Measurements from ENCODE around the gene ATL3. TPM values are rescaled to one million over a fixed set of nuclear protein-coding genes. Genes with fewer than 3 reads are reported as not detected.
A peak's percentile ranks its signal among the peaks of the same experiment; 100 is the strongest.
"Not testable (repeated sequence)": the region's sequence is repeated elsewhere in the genome, so short reads cannot be mapped to it uniquely, and the experiment has no call there.

ATL3 gene
- total RNA-seq, 5 donors from 2014 or later (not counting 1 experiment from before 2014, with no cell fraction given): 27.4 to 43.7 (median 37.6) TPM

DNA sequence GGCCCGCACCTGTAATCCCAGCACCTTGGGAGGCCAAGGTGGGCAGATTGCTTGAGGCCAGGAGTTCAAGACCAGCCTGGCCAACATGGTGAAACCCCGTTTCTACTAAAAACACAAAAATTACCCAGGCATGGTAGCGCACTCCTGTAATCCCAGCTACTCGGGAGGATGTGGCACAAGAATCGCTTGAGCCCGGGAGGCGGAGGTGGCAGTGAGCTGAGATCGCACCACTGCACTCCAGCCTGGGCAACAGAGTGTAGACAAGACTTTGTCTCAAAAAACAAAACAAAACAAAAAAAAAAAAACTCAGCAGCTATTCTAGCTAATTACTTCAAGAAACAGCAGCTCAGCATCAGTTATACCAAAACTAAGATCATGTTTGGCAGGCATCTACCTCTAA, 32.7 kb downstream of the ATL3 start:
- not testable (repeated sequence) for ATAC-seq (replicated peaks in 1 of 4); H3K27ac ChIP-seq (ENCODE audit: low read length); H3K27me3 Mint-ChIP-seq; H3K4me3 Mint-ChIP-seq; H3K4me3 ChIP-seq (ENCODE audit: control insufficient read depth in 1 of 2, extremely low read depth in 1 of 2, low read length in 1 of 2); DNase-seq; H3K27me3 ChIP-seq (replicated peaks in 1 of 2; ENCODE audit: control insufficient read depth in 2 of 2, extremely low read depth in 1 of 2, insufficient read depth in 2 of 2, low read length in 1 of 2); H3K4me1 ChIP-seq (ENCODE audit: control insufficient read depth in 1 of 2, extremely low read depth in 1 of 2, insufficient read depth in 2 of 2, low read length in 2 of 2); H3K9me3 ChIP-seq; H3K9me3 Mint-ChIP-seq
- 98% methylated on average over 6 of the region's 8 CpGs for WGBS (ENCODE audit: insufficient coverage)
- H3K36me3 ChIP-seq (ENCODE audit: control insufficient read depth in 2 of 2, extremely low read depth in 1 of 2, insufficient read depth in 1 of 2, low read length in 1 of 2): peaks cover 0 to 27% of the 10 kb centered on the region in 2 donors
- Mint-ChIP-seq H3K27ac (peak overlapping the region in 1 of 2 donors; percentile 28), H3K4me1 (peaks cover 5 to 14% (median 12%) of the 10 kb centered on the region in 3 donors), H3K36me3 (peaks cover 27% of the 10 kb centered on the region)
- POLR2A ChIA-PET: interaction anchor here in 1 of 2 donors (0.6 kb wide), 2 partner anchors 16 to 164 kb away, joined by 3 read pairs; no protein-coding TSS in a partner anchor
- CTCF ChIA-PET: interaction anchor here (0.9 to 7.9 kb wide), 11 partner anchors 9 to 160 kb away, joined by 3 to 108 read pairs (median 4); partner anchors contain the start of gene RTN3 (in 1 of the 2)

DNA sequence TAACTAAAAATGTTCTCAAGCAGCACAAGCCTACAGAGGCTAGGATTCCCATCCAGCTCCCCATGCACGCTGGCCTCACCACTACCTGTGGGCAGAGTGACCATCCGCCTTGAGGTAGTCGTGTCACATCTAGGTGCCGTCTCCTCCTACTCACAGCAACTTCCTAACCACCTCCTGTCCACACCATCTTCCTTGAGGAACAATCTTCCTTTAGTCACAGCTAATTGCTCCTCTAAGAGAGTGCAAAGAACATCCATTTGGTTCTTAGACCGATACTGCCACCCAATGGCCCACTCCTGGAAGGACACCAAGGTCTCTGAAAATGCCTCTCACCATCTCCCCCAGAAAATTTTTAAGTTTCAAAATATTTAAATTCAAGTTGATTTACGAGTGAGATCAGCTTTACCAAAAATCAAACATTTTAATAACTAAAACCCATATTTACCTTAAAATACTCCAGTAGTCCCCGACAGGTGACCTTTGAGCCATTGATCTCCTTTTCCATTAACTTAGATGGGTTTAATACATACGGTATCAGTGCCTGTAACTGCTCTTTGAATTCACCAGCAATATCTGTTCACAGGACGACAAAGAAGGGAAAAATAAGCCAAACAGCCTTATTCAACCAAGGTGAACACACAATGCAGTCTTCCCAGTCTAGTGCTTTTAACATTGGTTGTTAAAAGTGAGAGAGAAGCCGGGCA, 35.3 kb downstream of the ATL3 start:
- ChIA-PET CTCF (interaction anchor here (0.7 to 7.9 kb wide), 6 partner anchors 118 to 729 kb away, joined by 3 to 108 read pairs (median 5); no protein-coding TSS in a partner anchor), POLR2A (no interaction called here)
- Histone ChIP-seq H3K4me1 (ENCODE audit: control insufficient read depth in 1 of 2, extremely low read depth in 1 of 2, insufficient read depth in 2 of 2, low read length in 2 of 2) (peaks cover 0 to 2% of the 10 kb centered on the region in 2 experiments), H3K9me3 (no peaks in the 10 kb centered on the region), H3K27me3 (replicated peaks in 1 of 2; ENCODE audit: control insufficient read depth in 2 of 2, extremely low read depth in 1 of 2, insufficient read depth in 2 of 2, low read length in 1 of 2) (no peaks in the 10 kb centered on the region), H3K4me3 (ENCODE audit: control insufficient read depth in 1 of 2, extremely low read depth in 1 of 2, low read length in 1 of 2) (no peak overlapping the region), H3K36me3 (ENCODE audit: control insufficient read depth in 2 of 2, extremely low read depth in 1 of 2, insufficient read depth in 1 of 2, low read length in 1 of 2) (peaks cover 0 to 24% of the 10 kb centered on the region in 2 donors), H3K27ac (ENCODE audit: low read length) (no peak overlapping the region)
- Mint-ChIP-seq H3K36me3 (peaks cover 28% of the 10 kb centered on the region), H3K27me3 (no peaks in the 10 kb centered on the region), H3K4me3 (no peak overlapping the region), H3K4me1 (peaks cover 5 to 15% (median 12%) of the 10 kb centered on the region in 3 donors), H3K27ac (peak overlapping the region in 1 of 2 donors; percentile 8), H3K9me3 (no peaks in the 10 kb centered on the region)
- DNase-seq (peak; percentile 31 to 84 (median 66)), ATAC-seq (replicated peaks in 1 of 4) (peak; percentile 66 to 79 (median 74))
- 80% methylated on average over 6 of the region's 10 CpGs for WGBS (ENCODE audit: insufficient coverage)

DNA sequence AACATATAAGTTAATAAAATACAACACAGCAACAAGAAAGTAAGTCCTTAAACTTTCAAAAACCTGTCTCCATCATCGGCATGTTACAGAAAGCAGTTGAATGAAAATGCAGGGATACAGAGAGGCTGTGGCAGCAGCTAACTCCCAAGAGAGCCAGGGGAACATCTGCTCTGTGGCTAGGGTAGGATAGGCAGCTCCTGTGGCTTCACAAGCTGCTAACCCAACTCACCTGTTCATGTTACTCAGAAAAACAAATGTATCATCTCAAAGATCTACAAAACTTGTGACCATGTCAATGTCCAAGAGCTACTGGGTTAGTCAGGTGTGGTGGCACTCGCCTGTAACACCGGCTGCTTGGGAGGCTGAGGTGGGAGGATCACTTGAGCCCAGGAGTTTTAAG, 41.8 kb downstream of the ATL3 start:
- no peak for DNase-seq
- Mint-ChIP-seq H3K27ac (no peak overlapping the region), H3K27me3 (no peaks in the 10 kb centered on the region), H3K36me3 (peaks cover 33% of the 10 kb centered on the region), H3K4me3 (no peak overlapping the region), H3K4me1 (peaks cover 0 to 3% (median 0%) of the 10 kb centered on the region in 3 donors), H3K9me3 (no peaks in the 10 kb centered on the region)
- WGBS (ENCODE audit: insufficient coverage): no CpG with 5 or more reads among the region's 3 CpGs
- Histone ChIP-seq H3K4me3 (ENCODE audit: control insufficient read depth in 1 of 2, extremely low read depth in 1 of 2, low read length in 1 of 2) (no peak overlapping the region), H3K27me3 (replicated peaks in 1 of 2; ENCODE audit: control insufficient read depth in 2 of 2, extremely low read depth in 1 of 2, insufficient read depth in 2 of 2, low read length in 1 of 2) (no peaks in the 10 kb centered on the region), H3K27ac (ENCODE audit: low read length) (no peak overlapping the region), H3K36me3 (ENCODE audit: control insufficient read depth in 2 of 2, extremely low read depth in 1 of 2, insufficient read depth in 1 of 2, low read length in 1 of 2) (peaks cover 0 to 39% of the 10 kb centered on the region in 2 donors), H3K9me3 (no peaks in the 10 kb centered on the region), H3K4me1 (ENCODE audit: control insufficient read depth in 1 of 2, extremely low read depth in 1 of 2, insufficient read depth in 2 of 2, low read length in 2 of 2) (no peaks in the 10 kb centered on the region)
- no peak for ATAC-seq (replicated peaks in 1 of 4)
- POLR2A ChIA-PET: interaction anchor here in 1 of 2 donors (0.6 kb wide), 1 partner anchor 78 kb away, joined by 5 read pairs; no protein-coding TSS in a partner anchor
- CTCF ChIA-PET: interaction anchor here (0.9 to 1.1 kb wide), 2 partner anchors 9 to 150 kb away, joined by 3 to 4 read pairs; no protein-coding TSS in a partner anchor

DNA sequence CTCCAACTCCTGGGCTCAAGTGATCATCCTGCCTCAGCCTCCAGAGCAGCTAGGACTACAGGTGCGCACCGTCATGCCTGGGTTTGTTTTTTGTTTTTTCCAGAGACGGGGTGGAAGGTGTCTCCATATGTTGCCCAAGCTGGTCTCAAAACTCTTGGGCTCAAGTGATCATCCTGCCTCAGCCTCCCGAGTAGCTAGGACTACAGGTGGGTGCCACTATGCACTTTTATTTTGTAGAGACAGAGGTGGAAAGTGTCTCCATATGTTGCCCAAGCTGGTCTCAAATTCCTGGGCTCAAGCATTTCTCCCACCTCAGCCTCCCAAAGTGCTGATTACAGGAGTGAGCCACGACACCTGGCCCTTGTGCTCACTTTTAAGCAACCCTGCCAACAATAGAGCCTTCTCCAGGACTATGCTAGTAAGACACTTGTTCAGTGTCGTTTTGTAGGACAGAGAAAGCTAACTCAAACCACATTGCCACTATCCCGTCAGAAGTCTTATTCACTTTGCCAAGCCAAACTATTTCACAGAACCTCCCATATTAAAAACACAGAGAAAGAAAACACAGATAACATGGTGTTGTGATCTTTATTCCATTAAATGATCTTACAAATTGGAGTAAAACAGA, 47.5 kb downstream of the ATL3 start:
- DNase-seq: no peak
- peaks cover 4% of the 10 kb centered on the region for H3K36me3 Mint-ChIP-seq
- Histone ChIP-seq H3K27ac (ENCODE audit: low read length) (no peak overlapping the region), H3K9me3 (no peaks in the 10 kb centered on the region), H3K36me3 (ENCODE audit: control insufficient read depth in 2 of 2, extremely low read depth in 1 of 2, insufficient read depth in 1 of 2, low read length in 1 of 2) (peaks cover 0 to under 1% of the 10 kb centered on the region in 2 donors), H3K4me1 (ENCODE audit: control insufficient read depth in 1 of 2, extremely low read depth in 1 of 2, insufficient read depth in 2 of 2, low read length in 2 of 2) (peaks cover 0 to 3% of the 10 kb centered on the region in 2 experiments), H3K27me3 (replicated peaks in 1 of 2; ENCODE audit: control insufficient read depth in 2 of 2, extremely low read depth in 1 of 2, insufficient read depth in 2 of 2, low read length in 1 of 2) (no peaks in the 10 kb centered on the region), H3K4me3 (ENCODE audit: control insufficient read depth in 1 of 2, extremely low read depth in 1 of 2, low read length in 1 of 2) (no peak overlapping the region)
- peaks cover 4 to 12% (median 8%) of the 10 kb centered on the region in 3 donors for H3K4me1 Mint-ChIP-seq
- H3K4me3 Mint-ChIP-seq: no peak overlapping the region
- WGBS (ENCODE audit: insufficient coverage): 82% methylated on average over 4 of the region's 7 CpGs
- H3K9me3 Mint-ChIP-seq: no peaks in the 10 kb centered on the region
- CTCF ChIA-PET: interaction anchor here in 1 of 2 donors (1.0 kb wide), 1 partner anchor 9 kb away, joined by 3 read pairs; no protein-coding TSS in a partner anchor
- no peaks in the 10 kb centered on the region for H3K27me3 Mint-ChIP-seq
- ATAC-seq (replicated peaks in 1 of 4): no peak
- POLR2A ChIA-PET: interaction anchor here in 1 of 2 donors (0.7 kb wide), 1 partner anchor 26 kb away, joined by 3 read pairs; no protein-coding TSS in a partner anchor
- no peak overlapping the region for H3K27ac Mint-ChIP-seq

- Histone ChIP-seq H3K9me3 (no peaks in the 10 kb centered on the region), H3K4me3 (ENCODE audit: control insufficient read depth in 1 of 2, extremely low read depth in 1 of 2, low read length in 1 of 2) (no peak overlapping the region), H3K27me3 (replicated peaks in 1 of 2; ENCODE audit: control insufficient read depth in 2 of 2, extremely low read depth in 1 of 2, insufficient read depth in 2 of 2, low read length in 1 of 2) (no peaks in the 10 kb centered on the region), H3K36me3 (ENCODE audit: control insufficient read depth in 2 of 2, extremely low read depth in 1 of 2, insufficient read depth in 1 of 2, low read length in 1 of 2) (no peaks in the 10 kb centered on the region), H3K4me1 (ENCODE audit: control insufficient read depth in 1 of 2, extremely low read depth in 1 of 2, insufficient read depth in 2 of 2, low read length in 2 of 2) (peaks cover 0 to 3% of the 10 kb centered on the region in 2 experiments), H3K27ac (ENCODE audit: low read length) (no peak overlapping the region)
- DNase-seq (no peak), ATAC-seq (replicated peaks in 1 of 4) (no peak)
- ChIA-PET CTCF (interaction anchor here (0.8 to 1.0 kb wide), 2 partner anchors 10 to 142 kb away, joined by 3 read pairs; no protein-coding TSS in a partner anchor), POLR2A (interaction anchor here (0.6 to 0.7 kb wide), 4 partner anchors 17 to 404 kb away, joined by 3 read pairs; no protein-coding TSS in a partner anchor)
- H3K27ac Mint-ChIP-seq: no peak overlapping the region
- no peaks in the 10 kb centered on the region for H3K9me3 Mint-ChIP-seq
- H3K4me3 Mint-ChIP-seq: no peak overlapping the region
- no peaks in the 10 kb centered on the region for H3K36me3 Mint-ChIP-seq
- WGBS (ENCODE audit: insufficient coverage): 100% methylated on average over 1 of the region's 2 CpGs
- H3K4me1 Mint-ChIP-seq: peaks cover 4 to 12% (median 8%) of the 10 kb centered on the region in 3 donors
- no peaks in the 10 kb centered on the region for H3K27me3 Mint-ChIP-seq
Measured at GRCh38 chr11:63622323-63622722, 48.9 kb downstream of the ATL3 start.

- ChIA-PET POLR2A (interaction anchor here (0.6 to 0.8 kb wide), 3 partner anchors 43 to 86 kb away, joined by 3 to 4 read pairs (median 3); no protein-coding TSS in a partner anchor), CTCF (interaction anchor here (0.6 to 0.8 kb wide), 3 partner anchors 12 to 91 kb away, joined by 3 read pairs; no protein-coding TSS in a partner anchor)
- DNase-seq (no peak), ATAC-seq (replicated peaks in 1 of 4) (no peak)
- H3K4me3 ChIP-seq (ENCODE audit: control insufficient read depth in 1 of 2, extremely low read depth in 1 of 2, low read length in 1 of 2): no peak overlapping the region
- no peaks in the 10 kb centered on the region for H3K36me3 Mint-ChIP-seq
- H3K27ac Mint-ChIP-seq: peak overlapping the region in 1 of 2 donors; percentile 49
- no peaks in the 10 kb centered on the region for H3K9me3 ChIP-seq
- no peak overlapping the region for H3K4me3 Mint-ChIP-seq
- peaks cover 0 to 3% of the 10 kb centered on the region in 2 experiments for H3K4me1 ChIP-seq (ENCODE audit: control insufficient read depth in 1 of 2, extremely low read depth in 1 of 2, insufficient read depth in 2 of 2, low read length in 2 of 2)
- H3K9me3 Mint-ChIP-seq: no peaks in the 10 kb centered on the region
- no peaks in the 10 kb centered on the region for H3K27me3 ChIP-seq (replicated peaks in 1 of 2; ENCODE audit: control insufficient read depth in 2 of 2, extremely low read depth in 1 of 2, insufficient read depth in 2 of 2, low read length in 1 of 2)
- no peaks in the 10 kb centered on the region for H3K36me3 ChIP-seq (ENCODE audit: control insufficient read depth in 2 of 2, extremely low read depth in 1 of 2, insufficient read depth in 1 of 2, low read length in 1 of 2)
- H3K27ac ChIP-seq (ENCODE audit: low read length): no peak overlapping the region
- H3K4me1 Mint-ChIP-seq: peaks cover 4 to 12% (median 8%) of the 10 kb centered on the region in 3 donors
- H3K27me3 Mint-ChIP-seq: no peaks in the 10 kb centered on the region
- WGBS (ENCODE audit: insufficient coverage): no CpG with 5 or more reads among the region's 1 CpG
Measured at GRCh38 chr11:63621071-63621470, 50.1 kb downstream of the ATL3 start.
